Peyer's patch (tissue), 4 donors: Measurements from ENCODE around the gene KRT85.

ENCODE experiments used
- POLR2A ChIP-seq, 2 donors: fragments of 450-650 bp; IDR thresholded peaks; one replicate each; pipeline ENCODE4 v1.5.1; 2017; ENCODE audit warnings: antibody characterized with exemption in 2 of 2, mild to moderate bottlenecking in 2 of 2, moderate library complexity in 2 of 2
- TF ChIP-seq, protein P1 (sequence below), 6 experiments: fragments of 450-650 bp in 4 of 6; fragments of 200-600 bp in 2 of 6; sonication (generic) in 1 of 6; IDR thresholded peaks; one replicate each; pipeline ENCODE4 v1.5.1; 2017 to 2019; ENCODE audit warnings: antibody characterized with exemption in 6 of 6, mild to moderate bottlenecking in 3 of 6, moderate library complexity in 1 of 6

DNA sequence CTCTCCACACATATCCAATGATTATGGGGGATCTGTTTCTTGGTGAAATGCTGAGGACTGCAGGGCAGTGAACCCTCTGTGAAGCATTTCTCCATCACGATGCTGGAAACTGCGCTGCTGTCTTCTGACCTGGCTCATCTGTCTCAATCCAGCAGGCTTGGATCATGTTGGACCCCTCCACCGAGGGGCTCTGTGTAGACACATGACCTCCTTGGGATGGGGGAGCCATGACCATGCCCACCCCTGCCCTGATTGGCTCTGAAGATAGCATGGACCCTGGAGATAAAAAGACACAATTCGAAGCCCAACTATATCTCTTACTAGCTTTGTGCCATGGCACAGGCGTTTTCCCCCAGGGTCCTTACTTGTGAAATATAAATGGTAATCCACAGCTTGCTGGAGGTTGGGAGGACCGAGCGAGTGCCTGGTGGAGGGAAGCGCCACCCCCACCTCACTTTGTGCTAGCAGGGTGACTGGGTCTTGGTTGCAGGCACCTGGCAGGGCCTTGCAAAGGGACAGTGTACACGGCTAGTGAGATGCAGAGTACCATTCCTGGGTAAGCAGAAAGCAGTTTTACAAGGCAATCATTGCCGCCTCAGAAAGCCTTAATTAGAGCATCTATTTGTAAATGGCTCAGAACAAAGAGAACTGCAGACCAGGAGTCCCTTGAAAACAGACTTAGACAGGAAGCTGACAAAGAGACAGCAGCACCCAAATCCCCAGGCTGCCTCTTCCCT, 43.7 kb downstream of the KRT85 start:
- TF ChIP-seq, protein P1, sequence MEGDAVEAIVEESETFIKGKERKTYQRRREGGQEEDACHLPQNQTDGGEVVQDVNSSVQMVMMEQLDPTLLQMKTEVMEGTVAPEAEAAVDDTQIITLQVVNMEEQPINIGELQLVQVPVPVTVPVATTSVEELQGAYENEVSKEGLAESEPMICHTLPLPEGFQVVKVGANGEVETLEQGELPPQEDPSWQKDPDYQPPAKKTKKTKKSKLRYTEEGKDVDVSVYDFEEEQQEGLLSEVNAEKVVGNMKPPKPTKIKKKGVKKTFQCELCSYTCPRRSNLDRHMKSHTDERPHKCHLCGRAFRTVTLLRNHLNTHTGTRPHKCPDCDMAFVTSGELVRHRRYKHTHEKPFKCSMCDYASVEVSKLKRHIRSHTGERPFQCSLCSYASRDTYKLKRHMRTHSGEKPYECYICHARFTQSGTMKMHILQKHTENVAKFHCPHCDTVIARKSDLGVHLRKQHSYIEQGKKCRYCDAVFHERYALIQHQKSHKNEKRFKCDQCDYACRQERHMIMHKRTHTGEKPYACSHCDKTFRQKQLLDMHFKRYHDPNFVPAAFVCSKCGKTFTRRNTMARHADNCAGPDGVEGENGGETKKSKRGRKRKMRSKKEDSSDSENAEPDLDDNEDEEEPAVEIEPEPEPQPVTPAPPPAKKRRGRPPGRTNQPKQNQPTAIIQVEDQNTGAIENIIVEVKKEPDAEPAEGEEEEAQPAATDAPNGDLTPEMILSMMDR (IDR thresholded peaks at IDR 0.05), result no peak
- no peak for TF ChIP-seq POLR2A (IDR thresholded peaks at IDR 0.05)
